H1 (cell line): ENCODE results near the gene LDLRAD3.

Experiments used
- CTCF ChIP-seq, 3 experiments: IDR thresholded peaks; 1 replicate in 2 of 3; 2 replicates in 1 of 3; pipeline versions ENCODE4 v1.5.1 to v1.6.1; 2011; ENCODE audit warnings: low read length in 3 of 3, mild to moderate bottlenecking in 3 of 3, inconsistent platforms in 2 of 3, low read depth in 1 of 3, moderate library complexity in 1 of 3; ENCODE audit not compliant: insufficient read depth in 1 of 3; ENCODE audit errors: control extremely low read depth in 1 of 3
- EP300 ChIP-seq, 2 experiments: IDR thresholded peaks; 1 replicate in 1 of 2; 2 replicates in 1 of 2; pipeline ENCODE4 v1.6.1; 2011 to 2012; ENCODE audit warnings: low read depth in 2 of 2, low read length in 2 of 2, mild to moderate bottlenecking in 2 of 2, borderline replicate concordance in 1 of 2, inconsistent platforms in 1 of 2, moderate library complexity in 1 of 2
- EZH2 ChIP-seq: fragments of 200-600 bp; sonication (generic); IDR thresholded peaks from 2 replicates; pipeline ENCODE4 v1.7.1; 2012; ENCODE audit warnings: low read depth, mild to moderate bottlenecking, moderate library complexity, low read length, inconsistent platforms; ENCODE audit not compliant: severe bottlenecking
- JUND ChIP-seq: IDR thresholded peaks from 2 replicates; pipeline ENCODE4 v1.6.1; 2011; ENCODE audit warnings: mild to moderate bottlenecking, improper control_type of control experiment, low read length
- NRF1 ChIP-seq: IDR thresholded peaks from 2 replicates; pipeline ENCODE4 v1.6.1; 2011; ENCODE audit warnings: mild to moderate bottlenecking, low read depth, low read length, improper control_type of control experiment
- POLR2A ChIP-seq, 2 experiments: IDR thresholded peaks; 1 replicate in 1 of 2; 2 replicates in 1 of 2; pipeline ENCODE4 v1.6.1; 2011; ENCODE audit warnings: low read depth in 2 of 2, low read length in 2 of 2, mild to moderate bottlenecking in 2 of 2; ENCODE audit errors: control extremely low read depth in 1 of 2
- POLR2AphosphoS5 ChIP-seq: IDR thresholded peaks from 2 replicates; pipeline ENCODE4 v1.6.1; 2011; ENCODE audit warnings: low read depth, low read length
- SIN3A ChIP-seq, 2 experiments: IDR thresholded peaks in 1 of 2; conservative IDR thresholded peaks in 1 of 2; 2 replicates each; pipeline ENCODE4 v1.6.1; 2011 to 2012; ENCODE audit warnings: low read length in 2 of 2, improper control_type of control experiment in 1 of 2, low read depth in 1 of 2, mild to moderate bottlenecking in 1 of 2
- SP1 ChIP-seq: IDR thresholded peaks from 2 replicates; pipeline ENCODE4 v1.6.1; 2011; ENCODE audit warnings: low read depth, low read length
- TAF7 ChIP-seq: optimal IDR thresholded peaks from 2 replicates; pipeline ENCODE3; 2011; ENCODE audit warnings: low read depth, mild to moderate bottlenecking, inconsistent platforms, low read length, moderate library complexity, borderline replicate concordance
- TEAD4 ChIP-seq: IDR thresholded peaks from 2 replicates; pipeline ENCODE4 v1.6.1; 2012; ENCODE audit warnings: low read depth, low read length, inconsistent platforms, mixed read lengths
- ZNF274 ChIP-seq: IDR thresholded peaks from 2 replicates; pipeline ENCODE4 v1.7.0; 2012; ENCODE audit warnings: low read length, borderline replicate concordance; ENCODE audit errors: extremely low read depth

DNA sequence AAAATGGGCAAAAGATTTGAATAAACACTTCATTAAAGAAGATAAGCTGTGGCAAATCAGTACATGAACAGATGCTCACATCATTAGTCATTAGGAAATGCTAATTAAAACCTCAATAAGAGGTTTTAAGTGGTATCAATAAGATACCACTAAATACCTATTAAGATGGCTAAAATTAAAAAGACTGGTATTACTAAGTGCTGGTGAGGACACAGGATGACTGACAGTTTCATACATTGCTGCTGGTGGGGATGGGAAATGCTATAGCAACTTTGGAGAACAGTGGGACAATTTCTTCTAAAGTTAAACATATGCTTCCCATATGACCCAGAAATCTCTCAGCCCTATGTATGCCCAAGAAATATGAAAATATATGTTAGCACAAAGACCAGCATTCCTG, 276.1 kb downstream of the LDLRAD3 start:
- TF ChIP-seq POLR2AphosphoS5, result no peak
- no peak for TF ChIP-seq TAF7
- TF ChIP-seq TEAD4, result no peak
- TF ChIP-seq POLR2A (IDR thresholded peaks at IDR 0.05; ENCODE audit: control extremely low read depth in 1 of 2, low read depth in 2 of 2, low read length in 2 of 2), result no peak
- TF ChIP-seq SP1, result no peak
- TF ChIP-seq CTCF (IDR thresholded peaks at IDR 0.05; ENCODE audit: control extremely low read depth in 1 of 3, insufficient read depth in 1 of 3, low read depth in 1 of 3, low read length in 3 of 3), result no peak
- TF ChIP-seq NRF1, result no peak
- TF ChIP-seq EP300 (IDR thresholded peaks at IDR 0.05; ENCODE audit: borderline replicate concordance in 1 of 2, low read depth in 2 of 2, low read length in 2 of 2), result no peak
- no peak for TF ChIP-seq JUND
- no peak for TF ChIP-seq EZH2
- TF ChIP-seq SIN3A (conservative IDR thresholded peaks at IDR 0.05 in 1 of 2, IDR thresholded peaks at IDR 0.05 in 1 of 2; ENCODE audit: low read depth in 1 of 2, low read length in 2 of 2), result no peak
- no peak for TF ChIP-seq ZNF274
